B cell (primary cell): ENCODE results near the gene CTLA4.

Source experiments
- EZH2 ChIP-seq: IDR thresholded peaks from 2 replicates; pipeline ENCODE4 v1.6.1; 2012; ENCODE audit warnings: borderline replicate concordance, low read depth, mild to moderate bottlenecking, moderate library complexity, low read length; ENCODE audit not compliant: insufficient read depth, poor library complexity, severe bottlenecking
- TF ChIP-seq, protein P1 (sequence below): fragments of 200-600 bp; IDR thresholded peaks from one replicate; pipeline ENCODE4 v1.8.0; 2022; ENCODE audit warnings: antibody characterized with exemption, mild to moderate bottlenecking

DNA sequence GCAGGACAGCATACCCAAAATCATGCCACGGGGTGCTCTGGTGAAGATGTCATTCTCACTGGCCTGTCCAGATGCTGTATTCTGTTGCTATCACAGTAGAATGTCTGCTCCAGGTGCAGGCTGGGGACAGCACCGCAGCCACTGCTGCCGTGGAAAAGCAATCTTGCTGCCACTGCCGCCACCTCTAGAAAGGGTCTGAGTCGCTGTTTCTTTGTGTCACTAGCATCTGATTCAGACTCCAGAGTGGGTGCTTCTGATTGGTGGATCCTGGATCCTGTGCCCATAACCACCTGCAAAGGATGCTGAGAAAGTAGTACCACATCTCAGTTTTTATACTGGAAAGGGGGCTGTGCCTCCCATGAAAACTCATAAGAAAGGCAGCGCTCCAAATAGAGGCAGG, 45.3 kb upstream of the CTLA4 start:
- TF ChIP-seq, protein P1, sequence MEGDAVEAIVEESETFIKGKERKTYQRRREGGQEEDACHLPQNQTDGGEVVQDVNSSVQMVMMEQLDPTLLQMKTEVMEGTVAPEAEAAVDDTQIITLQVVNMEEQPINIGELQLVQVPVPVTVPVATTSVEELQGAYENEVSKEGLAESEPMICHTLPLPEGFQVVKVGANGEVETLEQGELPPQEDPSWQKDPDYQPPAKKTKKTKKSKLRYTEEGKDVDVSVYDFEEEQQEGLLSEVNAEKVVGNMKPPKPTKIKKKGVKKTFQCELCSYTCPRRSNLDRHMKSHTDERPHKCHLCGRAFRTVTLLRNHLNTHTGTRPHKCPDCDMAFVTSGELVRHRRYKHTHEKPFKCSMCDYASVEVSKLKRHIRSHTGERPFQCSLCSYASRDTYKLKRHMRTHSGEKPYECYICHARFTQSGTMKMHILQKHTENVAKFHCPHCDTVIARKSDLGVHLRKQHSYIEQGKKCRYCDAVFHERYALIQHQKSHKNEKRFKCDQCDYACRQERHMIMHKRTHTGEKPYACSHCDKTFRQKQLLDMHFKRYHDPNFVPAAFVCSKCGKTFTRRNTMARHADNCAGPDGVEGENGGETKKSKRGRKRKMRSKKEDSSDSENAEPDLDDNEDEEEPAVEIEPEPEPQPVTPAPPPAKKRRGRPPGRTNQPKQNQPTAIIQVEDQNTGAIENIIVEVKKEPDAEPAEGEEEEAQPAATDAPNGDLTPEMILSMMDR: no peak
- TF ChIP-seq EZH2: no peak
